ENCODE data around the gene PSD2. TPM values are rescaled to one million over a fixed set of nuclear protein-coding genes. Genes with fewer than 3 reads are reported as not detected.

PSD2 gene
- total RNA-seq, 1 donor from 2014 or later = 0.20 TPM

DNA sequence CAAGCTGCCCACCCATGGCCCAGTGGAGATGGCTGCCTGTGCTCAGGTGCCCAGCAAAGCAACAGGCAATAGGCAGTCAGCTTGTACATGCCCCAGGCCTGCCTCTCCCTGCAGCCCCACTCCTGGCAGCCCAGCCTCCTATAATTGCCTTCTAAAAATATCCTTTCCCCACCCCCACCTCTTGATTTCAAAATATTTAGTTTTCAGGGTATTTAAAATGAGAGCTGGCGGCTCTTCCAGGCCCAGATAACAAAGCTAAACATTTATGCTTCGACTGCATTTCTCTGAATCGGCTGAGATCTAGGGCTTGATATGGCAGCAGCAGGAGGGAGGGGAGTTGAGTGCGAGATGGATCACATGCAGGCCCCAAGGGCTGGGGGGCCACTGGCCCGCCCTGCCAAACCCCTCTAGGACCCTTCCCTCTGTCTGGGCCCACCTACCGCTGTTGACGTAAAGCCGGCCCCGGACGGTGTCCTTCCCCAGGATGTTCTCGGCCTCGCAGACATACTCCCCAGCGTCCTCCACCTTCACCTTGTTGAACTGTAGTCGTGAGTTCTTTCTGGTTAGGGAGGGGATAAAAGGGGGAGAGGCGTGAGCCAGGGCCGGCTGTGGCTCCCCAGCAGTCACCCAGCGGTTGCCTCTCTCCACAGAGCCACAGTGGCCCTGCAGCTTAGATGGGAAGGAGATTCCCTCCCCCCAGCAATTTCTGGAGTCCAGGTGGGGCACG lies 85.0 kb downstream of the PSD2 start:
- no peak for DNase-seq

DNA sequence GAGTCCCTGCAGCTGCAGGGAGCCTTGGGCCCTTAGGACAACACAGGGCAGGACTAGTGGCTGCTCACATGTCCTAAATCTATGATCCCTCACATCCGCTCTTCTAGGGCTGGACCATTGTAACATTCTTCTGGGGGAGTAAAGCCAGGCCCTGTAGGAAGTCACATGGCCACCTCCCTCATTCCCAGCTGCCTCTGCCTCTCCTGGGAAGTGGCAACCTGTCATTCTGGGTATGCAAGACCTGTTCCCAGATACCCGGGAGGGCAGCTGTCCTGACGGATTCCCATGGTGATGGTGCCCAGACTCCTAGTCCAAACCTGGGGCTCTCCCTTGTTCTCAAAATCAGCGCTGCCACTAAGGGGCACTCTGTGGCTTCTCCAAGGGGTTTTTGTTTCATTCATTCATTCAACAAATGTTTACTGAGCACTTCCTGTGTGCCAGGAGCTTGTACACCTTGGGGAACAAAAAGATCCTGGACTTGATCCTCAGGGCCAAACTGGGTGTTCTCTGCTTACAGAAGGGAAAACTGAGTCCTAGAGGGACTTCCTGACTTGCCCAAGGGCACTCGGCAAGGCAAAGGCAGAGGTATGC lies 85.6 kb downstream of the PSD2 start:
- no peak for DNase-seq

DNA sequence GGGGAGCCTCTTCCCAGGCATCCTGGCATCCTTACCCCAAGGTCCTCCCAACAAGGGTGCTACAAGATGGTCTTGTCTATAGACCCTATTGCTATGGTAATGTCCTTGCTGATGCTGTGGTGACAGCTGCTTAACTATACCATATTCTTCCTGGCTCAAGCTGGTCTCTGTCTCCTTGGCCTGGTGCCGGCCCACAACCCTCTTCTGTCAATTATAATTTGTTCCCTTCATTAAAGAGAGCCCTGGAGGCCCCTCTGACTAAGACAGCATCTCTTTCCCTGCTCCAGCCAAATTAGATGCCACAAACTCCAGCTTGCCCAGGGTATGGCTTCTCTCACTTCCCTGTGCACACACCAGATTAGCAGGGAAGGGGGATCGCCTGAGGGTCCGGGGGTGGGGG lies 86.7 kb downstream of the PSD2 start:
- DNase-seq = no peak

GRCh38 chr5:139882961-139883539 lies 87.4 kb downstream of the PSD2 start:
- DNase-seq = no peak

- DNase-seq = no peak
These were observed 88.5 kb downstream of the PSD2 start for GRCh38 chr5:139884144-139884543.

DNA sequence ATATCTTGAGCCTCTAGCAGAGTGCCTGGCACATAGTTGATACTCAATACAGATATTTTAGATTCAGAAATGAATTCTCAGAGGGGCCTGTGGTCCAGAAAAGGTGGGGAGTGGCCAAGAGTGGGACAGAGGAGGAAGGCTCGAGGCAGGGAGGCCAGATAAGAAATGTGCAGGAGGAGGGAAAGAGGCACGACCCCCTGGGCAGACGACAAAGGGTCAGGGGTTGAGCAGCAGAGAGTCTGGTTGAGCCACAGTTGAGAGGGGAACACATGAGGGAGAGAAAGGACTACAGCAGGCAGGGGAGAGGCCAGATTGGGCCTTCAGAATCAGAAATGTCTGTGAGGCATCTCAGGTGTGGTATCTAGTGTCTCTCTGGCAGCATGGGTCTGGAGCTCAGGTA lies 89.1 kb downstream of the PSD2 start:
- DNase-seq = no peak

DNA sequence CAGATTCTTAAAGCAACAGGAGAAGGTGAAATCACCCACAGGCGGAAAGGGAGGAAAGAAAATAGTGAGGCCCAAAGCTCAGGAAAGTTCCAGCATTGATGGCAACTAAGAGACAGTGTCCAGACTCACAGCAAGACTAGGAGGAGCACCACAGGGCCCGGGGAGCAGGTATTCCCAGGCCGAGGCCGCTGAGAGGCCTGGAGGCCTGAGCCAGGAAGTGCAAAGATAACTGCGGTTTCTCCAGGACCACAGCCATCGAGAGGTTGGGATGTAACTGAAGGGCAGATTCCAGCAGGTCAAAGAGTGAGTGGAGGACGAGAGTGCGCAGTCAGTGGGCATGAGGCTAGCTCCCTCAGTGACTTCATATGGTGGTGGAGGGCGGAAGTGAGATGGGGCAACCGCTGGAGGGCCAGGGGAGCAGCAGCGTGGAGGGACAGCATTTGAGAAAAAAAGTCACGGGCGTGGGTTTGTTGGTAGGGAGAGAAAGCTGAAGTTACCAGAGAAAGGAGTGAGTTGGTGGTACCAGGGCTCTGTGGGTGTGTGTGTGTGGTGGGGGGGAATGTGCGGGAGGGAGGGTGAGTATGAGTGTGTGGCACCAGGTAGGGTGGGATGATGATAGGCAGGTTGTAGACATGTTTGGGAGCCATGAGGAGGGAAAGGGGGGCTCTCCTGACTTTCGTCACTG lies 89.7 kb downstream of the PSD2 start:
- no peak for DNase-seq

DNA sequence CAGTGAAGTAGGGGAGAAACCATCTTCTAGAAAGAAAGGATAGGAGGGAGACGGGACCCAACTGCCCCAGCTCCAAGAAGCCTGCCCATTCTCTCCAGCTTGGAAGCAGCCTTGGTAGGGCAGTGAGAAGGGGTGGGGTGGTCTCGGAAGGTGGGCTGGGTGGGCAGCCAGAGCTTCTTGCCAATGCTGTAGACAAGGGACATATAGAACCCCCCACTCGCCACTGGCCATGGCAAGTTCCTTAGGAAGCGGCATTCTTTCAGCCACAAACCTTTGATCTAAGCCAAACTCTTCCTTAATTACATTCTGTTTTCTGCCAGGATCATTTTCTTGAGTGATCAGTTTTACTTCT lies 90.2 kb downstream of the PSD2 start:
- DNase-seq = no peak

DNA sequence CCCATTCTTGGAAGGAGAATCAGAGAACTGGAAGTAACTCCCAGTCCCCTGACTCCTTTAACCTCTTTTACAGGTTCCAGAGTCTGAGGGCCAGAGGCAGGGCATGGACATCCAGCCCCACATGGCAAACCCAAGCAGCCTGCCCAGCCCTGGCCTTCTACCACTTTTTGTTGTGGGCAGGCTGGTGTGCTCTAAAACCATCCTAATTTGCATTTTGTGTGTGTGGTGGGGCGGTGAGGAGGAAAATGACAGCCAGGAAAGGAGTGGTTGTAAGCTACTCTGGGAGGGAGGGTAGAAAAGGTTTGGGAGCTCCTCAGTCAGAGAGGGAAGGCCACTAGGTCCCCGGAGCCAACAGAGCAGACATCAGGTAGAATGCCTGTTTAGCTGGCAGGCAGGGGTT lies 90.6 kb downstream of the PSD2 start:
- no peak for DNase-seq

GRCh38 chr5:139888370-139888769 lies 92.8 kb downstream of the PSD2 start:
- no peak for DNase-seq

GRCh38 chr5:139889410-139889809 lies 93.8 kb downstream of the PSD2 start:
- DNase-seq = no peak

DNA sequence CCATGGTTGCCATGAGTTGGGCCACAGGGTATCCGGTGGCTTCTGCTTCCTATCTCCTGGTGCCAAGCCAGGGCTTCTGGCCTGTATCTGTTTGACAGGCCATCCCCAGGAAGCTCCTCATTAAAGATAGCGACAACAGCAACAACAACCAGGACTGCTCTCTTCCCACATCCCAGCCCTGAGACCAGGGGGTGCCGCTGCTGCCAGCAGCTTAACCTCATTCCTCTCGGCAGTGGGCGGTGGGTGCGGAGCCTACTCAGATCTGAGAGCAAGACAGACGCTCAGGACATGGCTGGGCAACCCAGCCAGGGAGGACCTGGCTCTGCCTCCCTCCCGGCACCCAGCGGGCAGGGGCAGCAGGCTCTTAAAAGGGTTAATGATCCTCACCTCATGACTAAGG lies 98.3 kb downstream of the PSD2 start:
- no peak for DNase-seq

Small RNAs within 50 kb of the gene (small RNA-seq; reads per million reads assigned to genes)
- gene AC008667.4 (ENCODE audit: low replicate concordance) = not detected

Other genes starting within 250 kb of the PSD2 start
- gene UBE2D2, start 234.5 kb upstream of the PSD2 start, total RNA-seq = 69.8 TPM
- gene CXXC5, start 147.5 kb upstream of the PSD2 start, total RNA-seq = 29.4 TPM
- 0.99 TPM for gene NRG2, start 247.5 kb downstream of the PSD2 start, total RNA-seq